Endothelial cell (in vitro differentiated cells): ENCODE data around the gene CDX1. TPM values are rescaled to one million over a fixed set of nuclear protein-coding genes. Genes with fewer than 3 reads are reported as not detected.

Source experiments
- DNase-seq: peaks from one replicate; pipeline ENCODE4 v3.0.0; 2021; ENCODE audit warnings: low spot score
- H3K27ac Mint-ChIP-seq: one replicate; pipeline ENCODE4 v1.8.0; 2021; ENCODE audit warnings: mixed read lengths, inconsistent platforms; ENCODE audit not compliant: unreplicated experiment
- H3K27me3 Mint-ChIP-seq: one replicate; pipeline ENCODE4 v1.8.0; 2021; ENCODE audit warnings: mild to moderate bottlenecking, moderate library complexity, mixed read lengths, inconsistent platforms; ENCODE audit not compliant: unreplicated experiment
- H3K36me3 Mint-ChIP-seq: one replicate; pipeline ENCODE4 v1.8.0; 2021; ENCODE audit warnings: mild to moderate bottlenecking, low read depth, mixed read lengths, inconsistent platforms; ENCODE audit not compliant: unreplicated experiment
- H3K4me1 Mint-ChIP-seq: one replicate; pipeline ENCODE4 v1.8.0; 2021; ENCODE audit warnings: mild to moderate bottlenecking, mixed read lengths, inconsistent platforms; ENCODE audit not compliant: unreplicated experiment
- H3K4me3 Mint-ChIP-seq: one replicate; pipeline ENCODE4 v1.8.0; 2021; ENCODE audit warnings: mild to moderate bottlenecking, mixed read lengths, inconsistent platforms; ENCODE audit not compliant: unreplicated experiment
- H3K9me3 Mint-ChIP-seq: one replicate; pipeline ENCODE4 v1.8.0; 2021; ENCODE audit warnings: mixed read lengths, inconsistent platforms; ENCODE audit not compliant: unreplicated experiment
- CTCF ChIP-seq: fragments of 200-600 bp; sonication (generic); IDR thresholded peaks from one replicate; pipeline ENCODE4 v1.5.0; 2021; ENCODE audit warnings: antibody characterized with exemption; ENCODE audit not compliant: unreplicated experiment
- total RNA-seq: library from RNA; stranded (reverse); fragmentation: NEBNext Ultra II Directional; extraction: Animal tissue kit (Norgen Biotek cat#: 25700); gene quantifications from one replicate; pipeline ENCODE4 v1.2.1, GENCODE V29; 2021; ENCODE audit not compliant: unreplicated experiment

CDX1 gene
- total RNA-seq, 1 donor from 2014 or later: 0.59 TPM

- DNase-seq: no peak
- peaks cover 6% of the 10 kb centered on the region for H3K36me3 Mint-ChIP-seq
- no peak overlapping the region for H3K27ac Mint-ChIP-seq
- no peaks in the 10 kb centered on the region for H3K9me3 Mint-ChIP-seq
- peaks cover 28% of the 10 kb centered on the region for H3K27me3 Mint-ChIP-seq
- no peak overlapping the region for H3K4me3 Mint-ChIP-seq
- H3K4me1 Mint-ChIP-seq: peaks cover 27% of the 10 kb centered on the region
- TF ChIP-seq CTCF: no peak
These were observed 3.5 kb upstream of the CDX1 start for GRCh38 chr5:150163035-150163434.

- no peak for DNase-seq
- TF ChIP-seq CTCF: no peak
- H3K4me3 Mint-ChIP-seq: no peak overlapping the region
- peaks cover 33% of the 10 kb centered on the region for H3K4me1 Mint-ChIP-seq
- H3K36me3 Mint-ChIP-seq: peaks cover 10% of the 10 kb centered on the region
- H3K27me3 Mint-ChIP-seq: peaks cover 30% of the 10 kb centered on the region
- H3K27ac Mint-ChIP-seq: no peak overlapping the region
- H3K9me3 Mint-ChIP-seq: no peaks in the 10 kb centered on the region
These were observed 3.0 kb upstream of the CDX1 start for GRCh38 chr5:150163547-150164059.

- Mint-ChIP-seq H3K4me1 (peaks cover 38% of the 10 kb centered on the region), H3K27ac (no peak overlapping the region), H3K27me3 (peaks cover 29% of the 10 kb centered on the region), H3K4me3 (no peak overlapping the region), H3K36me3 (peaks cover 10% of the 10 kb centered on the region), H3K9me3 (no peaks in the 10 kb centered on the region)
- no peak for DNase-seq
- TF ChIP-seq CTCF: no peak
These were observed 2.2 kb upstream of the CDX1 start for GRCh38 chr5:150164211-150164980.

- Mint-ChIP-seq H3K9me3 (no peaks in the 10 kb centered on the region), H3K4me1 (peaks cover 39% of the 10 kb centered on the region), H3K27ac (no peak overlapping the region), H3K36me3 (peaks cover 10% of the 10 kb centered on the region), H3K27me3 (peaks cover 26% of the 10 kb centered on the region), H3K4me3 (no peak overlapping the region)
- no peak for TF ChIP-seq CTCF
- no peak for DNase-seq
These were observed 435 bp upstream of the CDX1 start for GRCh38 chr5:150166037-150166649.

GRCh38 chr5:150167512-150167850, 903 bp downstream of the CDX1 start:
- Mint-ChIP-seq H3K27me3 (peaks cover 28% of the 10 kb centered on the region), H3K27ac (no peak overlapping the region), H3K9me3 (no peaks in the 10 kb centered on the region), H3K36me3 (peaks cover 10% of the 10 kb centered on the region), H3K4me3 (no peak overlapping the region), H3K4me1 (peaks cover 37% of the 10 kb centered on the region)
- DNase-seq: no peak
- no peak for TF ChIP-seq CTCF
